Loucy (cell line): ENCODE results near the gene PJA2.

ENCODE experiments used
- EZH2phosphoT487 ChIP-seq: fragments of 200-600 bp; IDR thresholded peaks from 2 replicates; pipeline ENCODE4 v1.6.1; 2018; ENCODE audit warnings: antibody characterized with exemption, mild to moderate bottlenecking, moderate library complexity, borderline replicate concordance
- TF ChIP-seq, protein P1 (sequence below): fragments of 200-600 bp; sonication (generic); conservative IDR thresholded peaks from 2 replicates; pipeline ENCODE4 v1.5.1; 2014; ENCODE audit warnings: mild to moderate bottlenecking, antibody characterized with exemption, low read length

GRCh38 chr5:109390188-109390587 lies 19.6 kb downstream of the PJA2 start:
- TF ChIP-seq, protein P1, sequence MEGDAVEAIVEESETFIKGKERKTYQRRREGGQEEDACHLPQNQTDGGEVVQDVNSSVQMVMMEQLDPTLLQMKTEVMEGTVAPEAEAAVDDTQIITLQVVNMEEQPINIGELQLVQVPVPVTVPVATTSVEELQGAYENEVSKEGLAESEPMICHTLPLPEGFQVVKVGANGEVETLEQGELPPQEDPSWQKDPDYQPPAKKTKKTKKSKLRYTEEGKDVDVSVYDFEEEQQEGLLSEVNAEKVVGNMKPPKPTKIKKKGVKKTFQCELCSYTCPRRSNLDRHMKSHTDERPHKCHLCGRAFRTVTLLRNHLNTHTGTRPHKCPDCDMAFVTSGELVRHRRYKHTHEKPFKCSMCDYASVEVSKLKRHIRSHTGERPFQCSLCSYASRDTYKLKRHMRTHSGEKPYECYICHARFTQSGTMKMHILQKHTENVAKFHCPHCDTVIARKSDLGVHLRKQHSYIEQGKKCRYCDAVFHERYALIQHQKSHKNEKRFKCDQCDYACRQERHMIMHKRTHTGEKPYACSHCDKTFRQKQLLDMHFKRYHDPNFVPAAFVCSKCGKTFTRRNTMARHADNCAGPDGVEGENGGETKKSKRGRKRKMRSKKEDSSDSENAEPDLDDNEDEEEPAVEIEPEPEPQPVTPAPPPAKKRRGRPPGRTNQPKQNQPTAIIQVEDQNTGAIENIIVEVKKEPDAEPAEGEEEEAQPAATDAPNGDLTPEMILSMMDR, result no peak
- TF ChIP-seq EZH2phosphoT487, result no peak
